NCI-H1105 treated with DMSO at 0.1 percent for 48 hours (cell line): ENCODE results near the gene BHLHA15.
A peak's percentile ranks its signal among the peaks of the same experiment; 100 is the strongest.
"Not testable (repeated sequence)": the region's sequence is repeated elsewhere in the genome, so short reads cannot be mapped to it uniquely, and the experiment has no call there.

Experiments
- DNase-seq: peaks from one replicate; lab custom pipeline; 2025; lab: John Stamatoyannopoulos, UW

Gene BHLHA15

GRCh38 chr7:98210513-98211220 lies 572 bp upstream of the BHLHA15 start:
- DNase-seq = peak; percentile 42

- no peak for DNase-seq
Measured at GRCh38 chr7:98211676-98212531, 665 bp downstream of the BHLHA15 start.

- no peak for DNase-seq
Measured at GRCh38 chr7:98212532-98213041, 1.3 kb downstream of the BHLHA15 start.

GRCh38 chr7:98213296-98213887 lies 2.2 kb downstream of the BHLHA15 start:
- DNase-seq = no peak

- no peak for DNase-seq
Measured at GRCh38 chr7:98213888-98214810, 2.9 kb downstream of the BHLHA15 start.

GRCh38 chr7:98214811-98215321 lies 3.6 kb downstream of the BHLHA15 start:
- no peak for DNase-seq

GRCh38 chr7:98215561-98216495 lies 4.6 kb downstream of the BHLHA15 start:
- no peak for DNase-seq

GRCh38 chr7:98216941-98217622 lies 5.8 kb downstream of the BHLHA15 start:
- DNase-seq = no peak

- no peak for DNase-seq
Measured at GRCh38 chr7:98217623-98218582, 6.7 kb downstream of the BHLHA15 start.

- DNase-seq = not testable (repeated sequence)
Measured at GRCh38 chr7:98219382-98219781, 8.1 kb downstream of the BHLHA15 start.

- DNase-seq = no peak
Measured at GRCh38 chr7:98221611-98222532, 10.6 kb downstream of the BHLHA15 start.

- DNase-seq = no peak
Measured at GRCh38 chr7:98222533-98223195, 11.4 kb downstream of the BHLHA15 start.

GRCh38 chr7:98223351-98223897 lies 12.2 kb downstream of the BHLHA15 start:
- no peak for DNase-seq

GRCh38 chr7:98223898-98224700 lies 12.9 kb downstream of the BHLHA15 start:
- DNase-seq = no peak

- DNase-seq = no peak
Measured at GRCh38 chr7:98224701-98225181, 13.5 kb downstream of the BHLHA15 start.
